Keratinocyte (primary cell): ENCODE measurements around the gene LTBP3. TPM values are rescaled to one million over a fixed set of nuclear protein-coding genes. Genes with fewer than 3 reads are reported as not detected.

ENCODE experiments used
- DNase-seq: peaks from one replicate; pipeline ENCODE4 v3.0.0-alpha.2; 2011; ENCODE audit warnings: low read depth, missing footprints, low spot score
- FAIRE-seq: peaks from 2 replicates; lab custom pipeline; 2011; peaks lifted over from hg19 to GRCh38; lab: Jason Lieb, UNC
- H2AFZ ChIP-seq: 2 replicates; pipeline ENCODE4 v1.6.0; 2012; ENCODE audit warnings: low read length, control low read depth, inconsistent platforms; ENCODE audit not compliant: control insufficient read depth
- H3K27ac ChIP-seq: 2 replicates; pipeline ENCODE4 v1.5.1; 2011; ENCODE audit warnings: low read length; ENCODE audit not compliant: control insufficient read depth, insufficient read depth
- H3K27me3 ChIP-seq: 3 replicates; pipeline ENCODE4 v1.6.0; 2011; ENCODE audit warnings: low read length; ENCODE audit not compliant: control insufficient read depth, insufficient read depth; ENCODE audit errors: extremely low read depth
- H3K36me3 ChIP-seq, 2 experiments: 2 replicates in 1 of 2; 3 replicates in 1 of 2; pipeline ENCODE4 v1.5.1; 2011; ENCODE audit warnings: low read length in 2 of 2, mild to moderate bottlenecking in 1 of 2; ENCODE audit not compliant: control insufficient read depth in 2 of 2, insufficient read depth in 2 of 2; ENCODE audit errors: extremely low read depth in 1 of 2
- H3K4me1 ChIP-seq: 3 replicates; pipeline ENCODE4 v1.5.1; 2011; ENCODE audit warnings: low read length; ENCODE audit not compliant: control insufficient read depth, insufficient read depth; ENCODE audit errors: extremely low read depth
- H3K4me2 ChIP-seq: 3 replicates; pipeline ENCODE4 v1.6.0; 2011; ENCODE audit warnings: low read depth, low read length; ENCODE audit not compliant: control insufficient read depth, insufficient read depth; ENCODE audit errors: extremely low read depth
- H3K4me3 ChIP-seq, 3 experiments: fragments of 200-600 bp in 1 of 3; sonication (generic) in 1 of 3; 2 replicates in 2 of 3; 3 replicates in 1 of 3; pipeline ENCODE4 v1.5.1; 2011 to 2016; ENCODE audit warnings: low read length in 3 of 3, mild to moderate bottlenecking in 3 of 3, control low read depth in 2 of 3, inconsistent platforms in 1 of 3, low read depth in 1 of 3, mixed read lengths in 1 of 3, mixed run types in 1 of 3, moderate library complexity in 1 of 3; ENCODE audit not compliant: control insufficient read depth in 2 of 3, insufficient read depth in 2 of 3; ENCODE audit errors: extremely low read depth in 1 of 3
- H3K79me2 ChIP-seq: 2 replicates; pipeline ENCODE4 v1.6.0; 2012; ENCODE audit warnings: low read length; ENCODE audit not compliant: control insufficient read depth, insufficient read depth
- H3K9ac ChIP-seq: 3 replicates; pipeline ENCODE4 v1.6.0; 2011; ENCODE audit warnings: low read length; ENCODE audit not compliant: control insufficient read depth, insufficient read depth; ENCODE audit errors: extremely low read depth
- H3K9me1 ChIP-seq: 3 replicates; pipeline ENCODE4 v1.6.0; 2011; ENCODE audit warnings: low read length; ENCODE audit not compliant: control insufficient read depth, insufficient read depth; ENCODE audit errors: extremely low read depth
- H3K9me3 ChIP-seq: 2 replicates; pipeline ENCODE4 v1.5.1; 2012; ENCODE audit warnings: low read depth, low read length; ENCODE audit not compliant: control insufficient read depth
- H4K20me1 ChIP-seq: 3 replicates; pipeline ENCODE4 v1.6.0; 2011; ENCODE audit warnings: low read length; ENCODE audit not compliant: control insufficient read depth, insufficient read depth; ENCODE audit errors: extremely low read depth
- EZH2 ChIP-seq: IDR thresholded peaks from one replicate; pipeline ENCODE4 v1.6.1; 2012; ENCODE audit warnings: inconsistent platforms, mild to moderate bottlenecking, low read length, moderate library complexity
- dilution Hi-C: fragments of 300-500 bp; cut with MboI; formaldehyde crosslinking; loops from one replicate; pipeline ENCODE4 v1.7.0; 2020; ENCODE audit warnings: low sequenced_read_pairs; ENCODE audit not compliant: extremely low pct_ligation_motif_present
- polyA plus RNA-seq, 5 experiments: library from polyadenylated mRNA; depleted of rRNA in 3 of 5; stranded (reverse) in 3 of 5; stranded (forward) in 1 of 5; unstranded in 1 of 5; fragments of >200 nt; gene quantifications; 1 replicate in 1 of 5; 2 replicates in 3 of 5; 3 replicates in 1 of 5; pipeline versions ENCODE4 v1.2.1 to v1.2.3, GENCODE V29; 2011 to 2012; ENCODE audit warnings: missing spikeins in 2 of 5, low read depth in 1 of 5, low replicate concordance in 1 of 5
- TF ChIP-seq, protein P1 (sequence below), 3 experiments: IDR thresholded peaks in 1 of 3; conservative IDR thresholded peaks in 1 of 3; optimal IDR thresholded peaks in 1 of 3; 2 replicates in 2 of 3; 3 replicates in 1 of 3; pipeline versions ENCODE3 to v1.5.1; 2011; ENCODE audit warnings: low read length in 3 of 3, mild to moderate bottlenecking in 3 of 3, moderate library complexity in 2 of 3, control low read depth in 1 of 3, inconsistent platforms in 1 of 3; ENCODE audit not compliant: insufficient read depth in 2 of 3; ENCODE audit errors: extremely low read depth in 1 of 3

The LTBP3 gene
- polyA plus RNA-seq, 1 donor (not counting 4 experiments of a cell fraction or from before 2014, with no cell fraction given), result 9.1 TPM

DNA sequence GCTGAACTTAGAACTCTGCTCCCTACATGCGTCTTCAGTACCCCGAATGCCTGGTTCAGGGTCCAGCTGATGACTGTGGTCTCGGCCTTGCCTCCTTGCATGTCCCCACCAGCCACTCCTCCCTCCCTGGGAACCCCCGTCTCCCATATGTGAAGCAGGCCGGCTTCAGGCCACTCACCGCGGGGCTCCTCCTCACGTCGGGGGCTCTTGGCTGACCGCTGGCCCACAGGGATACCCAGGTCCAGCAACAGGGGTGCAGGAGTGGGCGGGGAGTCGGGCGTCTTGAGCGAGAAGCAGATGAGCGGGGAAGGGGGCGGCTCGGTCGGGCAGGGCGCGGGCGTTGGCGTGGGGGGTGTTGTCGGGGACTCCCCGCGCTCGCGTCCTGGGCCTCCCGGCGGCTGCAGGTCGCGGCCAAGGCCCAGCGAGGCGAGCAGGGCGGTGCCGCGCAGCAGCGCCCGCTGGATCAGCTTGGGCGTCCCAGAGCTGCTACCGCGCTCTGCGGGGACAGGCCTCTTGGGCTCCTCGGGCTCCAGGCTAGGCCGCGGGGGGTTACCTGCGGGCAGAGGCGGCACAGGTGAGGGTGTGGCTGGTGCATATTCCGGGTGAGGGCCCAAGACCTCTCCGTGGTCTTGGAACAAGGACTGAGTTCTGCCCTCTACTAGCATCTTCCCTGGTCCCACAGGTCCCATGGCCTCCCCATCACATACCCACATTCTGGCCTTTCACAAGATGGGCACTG lies 41.2 kb upstream of the LTBP3 start:
- no peak for DNase-seq
- Histone ChIP-seq H4K20me1 (no peaks in the 10 kb centered on the region), H3K9ac (no peak overlapping the region), H3K27ac (no peak overlapping the region), H3K27me3 (no peaks in the 10 kb centered on the region), H2AFZ (no peak overlapping the region), H3K36me3 (peaks cover 3 to 14% of the 10 kb centered on the region in 2 experiments), H3K4me1 (peaks cover 4% of the 10 kb centered on the region), H3K9me1 (no peaks in the 10 kb centered on the region), H3K4me2 (no peak overlapping the region), H3K9me3 (no peaks in the 10 kb centered on the region), H3K79me2 (no peaks in the 10 kb centered on the region), H3K4me3 (no peak overlapping the region)
- no peak for TF ChIP-seq EZH2
- TF ChIP-seq, protein P1, sequence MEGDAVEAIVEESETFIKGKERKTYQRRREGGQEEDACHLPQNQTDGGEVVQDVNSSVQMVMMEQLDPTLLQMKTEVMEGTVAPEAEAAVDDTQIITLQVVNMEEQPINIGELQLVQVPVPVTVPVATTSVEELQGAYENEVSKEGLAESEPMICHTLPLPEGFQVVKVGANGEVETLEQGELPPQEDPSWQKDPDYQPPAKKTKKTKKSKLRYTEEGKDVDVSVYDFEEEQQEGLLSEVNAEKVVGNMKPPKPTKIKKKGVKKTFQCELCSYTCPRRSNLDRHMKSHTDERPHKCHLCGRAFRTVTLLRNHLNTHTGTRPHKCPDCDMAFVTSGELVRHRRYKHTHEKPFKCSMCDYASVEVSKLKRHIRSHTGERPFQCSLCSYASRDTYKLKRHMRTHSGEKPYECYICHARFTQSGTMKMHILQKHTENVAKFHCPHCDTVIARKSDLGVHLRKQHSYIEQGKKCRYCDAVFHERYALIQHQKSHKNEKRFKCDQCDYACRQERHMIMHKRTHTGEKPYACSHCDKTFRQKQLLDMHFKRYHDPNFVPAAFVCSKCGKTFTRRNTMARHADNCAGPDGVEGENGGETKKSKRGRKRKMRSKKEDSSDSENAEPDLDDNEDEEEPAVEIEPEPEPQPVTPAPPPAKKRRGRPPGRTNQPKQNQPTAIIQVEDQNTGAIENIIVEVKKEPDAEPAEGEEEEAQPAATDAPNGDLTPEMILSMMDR (optimal IDR thresholded peaks at IDR 0.05 in 1 of 3, IDR thresholded peaks at IDR 0.05 in 1 of 3, conservative IDR thresholded peaks at IDR 0.05 in 1 of 3; ENCODE audit: extremely low read depth in 1 of 3, insufficient read depth in 2 of 3, low read length in 3 of 3), result no peak
- dilution Hi-C loops, result no loop called here
- no peak for FAIRE-seq

DNA sequence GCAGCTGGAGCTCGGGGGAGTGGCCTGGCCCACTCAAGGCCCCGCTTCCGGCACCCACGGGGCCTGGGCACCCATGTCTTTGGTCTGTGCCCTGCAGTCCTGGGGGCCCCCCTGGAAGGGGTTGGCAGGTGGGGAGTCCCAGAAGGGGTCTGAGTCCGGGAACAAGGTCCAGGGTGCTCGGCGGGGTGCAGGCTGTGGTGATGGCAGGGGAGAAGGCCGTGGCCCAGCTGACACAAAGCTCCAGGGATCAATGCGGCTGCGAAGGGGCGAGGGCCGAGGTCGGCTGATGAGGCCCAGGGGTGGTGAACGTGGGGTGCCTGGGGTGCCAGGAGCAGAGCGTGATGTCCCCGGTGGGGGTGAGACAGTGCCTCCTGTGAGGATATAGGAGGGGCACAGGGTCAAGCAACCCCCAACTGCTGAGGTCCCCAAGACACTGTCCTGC lies 40.1 kb upstream of the LTBP3 start:
- Histone ChIP-seq H3K79me2 (no peaks in the 10 kb centered on the region), H3K36me3 (peaks cover 3 to 10% of the 10 kb centered on the region in 2 experiments), H3K4me2 (no peak overlapping the region), H3K9ac (no peak overlapping the region), H3K4me1 (peaks cover 13% of the 10 kb centered on the region), H3K4me3 (no peak overlapping the region), H3K27ac (no peak overlapping the region), H2AFZ (no peak overlapping the region), H4K20me1 (no peaks in the 10 kb centered on the region), H3K9me3 (no peaks in the 10 kb centered on the region), H3K9me1 (no peaks in the 10 kb centered on the region), H3K27me3 (no peaks in the 10 kb centered on the region)
- dilution Hi-C loops, result no loop called here
- no peak for TF ChIP-seq EZH2
- TF ChIP-seq, protein P1 (optimal IDR thresholded peaks at IDR 0.05 in 1 of 3, IDR thresholded peaks at IDR 0.05 in 1 of 3, conservative IDR thresholded peaks at IDR 0.05 in 1 of 3; ENCODE audit: extremely low read depth in 1 of 3, insufficient read depth in 2 of 3, low read length in 3 of 3), result no peak
- DNase-seq (no peak), FAIRE-seq (no peak)
